Measurements from ENCODE around the gene DNAJC4.

The DNAJC4 gene

GRCh38 chr11:64230171-64230984 is at the start of gene DNAJC4:
Gene DNAJC4 (plus strand): TSS chr11:64230548. CDS start chr11:64230855, 307 bp downstream.
- DNase-seq: peak; percentile 82 to 93

DNA sequence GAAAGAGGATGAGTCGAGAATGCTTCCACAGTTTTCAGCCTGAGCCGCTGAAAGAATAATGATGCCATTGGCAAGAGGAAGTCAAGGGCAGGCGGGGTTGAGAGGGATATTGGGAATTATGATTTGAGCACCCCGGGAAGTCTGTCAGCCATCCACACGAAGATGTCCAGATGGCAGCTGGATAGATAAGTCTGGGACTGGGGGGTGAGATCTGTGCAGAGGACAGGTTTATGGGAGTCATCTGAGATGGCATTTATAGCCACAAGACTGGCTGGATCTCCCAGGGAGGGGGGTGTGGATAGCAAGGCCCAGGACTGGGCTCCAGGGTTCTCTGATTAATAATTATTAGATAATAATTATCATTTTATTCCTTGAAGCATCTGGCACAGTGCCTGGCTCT is 49.5 kb upstream of the DNAJC4 start:
- peak; percentile 89 to 95 for DNase-seq

DNA sequence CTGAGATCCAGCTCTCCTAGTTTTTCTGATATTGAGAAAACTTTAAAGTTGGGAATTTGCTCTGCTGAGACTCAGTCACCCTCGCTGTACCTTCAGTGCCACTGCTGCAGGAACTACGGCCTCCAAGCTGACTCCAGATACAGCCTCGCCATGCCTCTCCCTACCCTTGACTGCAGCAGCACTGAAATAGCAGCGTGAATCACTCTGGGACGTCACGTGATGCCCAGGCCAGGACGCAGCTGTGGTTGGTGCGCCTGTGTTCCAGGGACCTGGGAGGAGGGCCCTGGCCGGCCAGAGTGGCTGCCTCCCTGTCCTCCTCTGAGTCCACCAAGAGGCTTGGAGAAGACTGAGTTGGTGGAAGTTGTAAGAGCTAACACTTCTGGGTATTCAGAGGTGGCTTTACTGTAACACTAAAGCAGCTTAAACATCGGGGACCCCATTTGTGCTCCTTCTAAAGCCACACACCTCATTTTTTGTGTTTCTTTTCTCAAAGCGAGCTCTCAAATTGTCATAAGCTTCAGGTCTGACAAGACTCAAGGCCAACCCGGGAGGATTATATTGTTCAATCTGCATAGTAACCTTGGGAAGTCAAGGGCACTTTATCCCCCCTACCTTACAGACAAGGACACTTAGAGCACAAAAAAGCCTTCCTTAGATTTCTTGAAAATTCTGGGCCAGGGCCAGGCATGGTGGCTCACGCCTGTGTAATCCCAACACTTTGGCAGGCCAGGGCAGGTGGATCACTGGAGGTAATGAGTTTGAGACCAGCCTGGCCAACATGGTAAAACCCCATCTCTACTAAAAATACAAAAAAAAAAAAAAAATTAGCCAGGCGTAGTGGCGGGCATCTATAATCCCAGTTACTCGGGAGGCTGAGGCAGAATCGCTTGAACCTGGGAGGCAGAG is 48.6 kb upstream of the DNAJC4 start:
- peak; percentile 65 to 85 for DNase-seq

- no peak for DNase-seq
Observed at GRCh38 chr11:64183890-64184289, 46.5 kb upstream of the DNAJC4 start.

- peak; percentile 48 to 60 for DNase-seq
Observed at GRCh38 chr11:64185175-64185692, 45.1 kb upstream of the DNAJC4 start.

DNA sequence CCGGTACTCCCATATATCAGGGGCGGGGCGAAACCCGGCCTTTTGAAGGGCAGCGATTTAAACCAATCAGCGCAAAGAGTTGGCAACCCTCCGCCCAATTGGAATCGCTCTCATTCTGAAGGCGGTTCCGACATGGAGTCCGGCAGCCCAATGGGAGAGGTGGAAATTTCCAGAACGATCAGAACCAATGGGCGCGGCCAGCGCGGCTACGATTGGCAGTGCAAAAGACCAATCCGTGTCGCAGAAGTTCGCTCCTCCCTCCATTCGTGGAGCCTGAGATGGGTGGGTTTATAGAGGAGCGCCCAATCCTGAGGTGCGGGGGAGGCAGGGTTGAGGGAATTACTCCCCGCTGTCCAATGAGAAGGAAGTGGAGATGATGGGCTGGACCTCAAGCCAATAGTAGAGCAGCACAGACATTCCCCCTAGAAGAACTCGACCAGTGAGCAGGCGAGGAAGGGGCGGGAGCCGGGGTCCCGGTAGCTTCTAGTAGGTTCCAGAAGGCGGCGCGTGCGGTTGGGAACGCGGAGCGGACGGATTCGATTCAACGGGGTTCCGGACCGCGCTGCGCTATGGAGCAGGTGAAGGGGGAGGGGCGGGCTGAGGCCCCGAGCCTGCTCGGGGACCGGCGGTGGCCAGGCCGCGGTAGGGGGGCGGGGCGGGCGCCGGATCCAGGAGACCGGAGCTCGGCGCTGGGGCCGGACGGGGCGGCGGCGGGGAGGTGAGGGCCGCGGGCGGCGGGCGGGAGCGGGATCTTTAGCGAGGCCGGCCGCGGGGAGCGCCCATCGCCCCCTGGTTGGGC is 44.5 kb upstream of the DNAJC4 start, which contains the start of gene STIP1:
STIP1 (plus strand) TSS at position 479 of the 799 bp plus-strand sequence; CDS start at position 570, 91 bp downstream.
- peak; percentile 100 for DNase-seq

DNA sequence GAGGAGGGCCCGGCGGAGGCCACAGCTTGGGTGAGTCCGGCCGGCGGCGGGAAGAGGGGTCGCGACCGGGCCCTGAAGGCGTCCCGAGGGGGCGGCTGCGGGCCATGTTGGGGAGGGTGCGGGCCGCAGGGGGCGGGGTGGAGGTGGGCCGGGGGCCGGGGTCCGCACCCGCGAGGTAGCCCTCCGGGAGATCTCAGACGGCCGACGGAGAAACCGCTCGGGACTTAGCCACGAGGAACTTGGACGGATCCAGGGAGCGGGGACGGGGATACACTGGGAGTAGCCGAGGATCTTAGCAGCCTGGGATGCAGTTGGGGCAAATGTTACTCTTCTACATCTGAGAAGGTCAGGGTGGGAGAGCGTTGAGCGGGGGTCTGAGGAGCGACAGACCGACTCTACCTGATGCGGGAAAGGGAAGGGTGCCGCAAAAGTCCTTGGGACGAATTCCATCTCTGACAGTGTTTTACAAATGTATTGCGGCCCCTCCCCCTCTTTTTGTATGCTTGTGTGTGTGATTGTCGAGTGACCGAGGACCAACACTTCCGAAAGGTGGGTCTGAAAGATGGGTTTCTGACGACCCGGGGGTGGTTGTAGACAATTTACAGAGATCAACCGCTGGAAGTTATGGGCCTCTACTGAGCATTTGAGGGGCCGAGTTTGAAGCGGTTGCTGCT is 43.7 kb upstream of the DNAJC4 start:
- no peak for DNase-seq

DNA sequence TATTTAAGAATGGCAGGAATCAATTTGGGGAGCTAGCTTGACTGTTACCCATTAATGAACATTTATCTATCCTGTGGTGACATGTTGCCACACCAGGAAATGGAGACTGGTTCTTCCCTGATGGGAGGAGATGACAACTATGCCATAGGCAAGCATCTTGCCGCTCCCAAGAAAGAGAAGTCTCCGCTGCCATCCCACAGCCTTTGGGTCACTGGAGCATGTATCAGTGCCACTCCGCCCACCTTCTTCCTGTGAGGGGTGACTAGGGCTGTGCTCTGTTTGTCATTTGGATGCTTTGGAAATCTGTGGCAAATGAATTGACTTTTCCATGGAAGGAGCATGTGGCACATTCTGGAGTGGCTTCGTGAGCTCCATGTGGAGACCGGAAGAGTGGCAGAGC is 37.9 kb upstream of the DNAJC4 start:
- no peak for DNase-seq

DNA sequence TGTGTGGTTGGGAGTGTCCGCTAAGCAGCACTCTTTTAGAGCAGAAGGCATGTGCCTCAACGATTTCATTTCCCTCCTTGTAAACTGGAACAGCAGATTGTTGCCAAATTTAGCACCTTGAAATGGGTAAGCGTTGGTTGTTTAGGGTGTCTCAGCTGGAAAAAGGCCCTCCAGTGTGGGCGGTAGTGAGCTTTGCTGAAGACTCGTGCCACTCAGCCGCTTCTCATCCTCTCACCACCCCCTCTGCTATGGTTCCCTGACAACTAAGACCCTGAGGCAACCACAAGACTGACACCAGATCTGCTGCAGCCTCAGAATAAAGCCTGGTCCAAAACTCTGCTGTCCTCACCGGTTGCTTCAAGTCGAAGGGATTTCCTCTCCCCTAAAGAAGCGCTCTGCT is 33.7 kb upstream of the DNAJC4 start:
- no peak for DNase-seq

DNA sequence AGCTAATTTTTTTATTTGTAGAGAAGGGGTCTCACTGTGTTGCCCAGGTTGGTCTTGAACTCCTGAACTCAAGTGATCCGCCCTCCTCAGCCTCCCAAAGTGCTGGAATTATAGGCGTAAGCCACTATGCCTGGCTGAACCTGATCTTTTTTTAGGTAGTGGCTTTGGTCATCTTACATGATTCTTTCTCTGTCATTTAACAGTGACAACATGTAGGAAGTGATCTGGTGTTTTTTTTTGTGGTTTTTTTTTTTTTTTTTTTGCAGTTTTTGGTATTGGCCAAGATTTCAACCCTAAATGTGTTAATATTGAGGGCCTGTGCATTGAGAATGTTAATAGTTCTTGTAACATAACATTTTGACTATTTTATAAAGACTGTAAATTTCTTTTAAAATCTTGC is 31.8 kb upstream of the DNAJC4 start:
- DNase-seq: no peak

- no peak for DNase-seq
Observed at GRCh38 chr11:64201543-64201942, 28.8 kb upstream of the DNAJC4 start.

DNA sequence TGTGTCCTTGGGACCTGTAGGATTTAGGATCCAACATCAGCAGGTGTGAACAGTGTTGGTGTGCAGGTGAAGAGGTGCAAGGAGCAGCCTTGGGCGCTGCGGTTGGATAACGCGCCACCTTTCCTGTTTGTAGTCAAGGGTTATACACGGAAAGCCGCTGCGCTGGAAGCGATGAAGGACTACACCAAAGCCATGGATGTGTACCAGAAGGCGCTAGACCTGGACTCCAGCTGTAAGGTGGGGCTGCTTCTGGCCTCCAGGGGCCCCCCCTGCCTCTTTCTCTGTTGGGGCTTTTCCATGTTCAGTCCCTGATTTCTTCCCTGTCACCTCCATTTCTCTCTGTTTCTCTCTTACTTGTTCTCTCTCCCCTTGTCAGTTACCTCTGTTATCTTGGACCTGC is 27.4 kb upstream of the DNAJC4 start:
- DNase-seq: no peak

- DNase-seq: no peak
Observed at GRCh38 chr11:64203421-64204079, 26.8 kb upstream of the DNAJC4 start.

- DNase-seq: no peak
Observed at GRCh38 chr11:64204080-64204440, 26.3 kb upstream of the DNAJC4 start.

GRCh38 chr11:64204464-64204989 is 25.8 kb upstream of the DNAJC4 start:
- DNase-seq: peak; percentile 87 to 96

DNA sequence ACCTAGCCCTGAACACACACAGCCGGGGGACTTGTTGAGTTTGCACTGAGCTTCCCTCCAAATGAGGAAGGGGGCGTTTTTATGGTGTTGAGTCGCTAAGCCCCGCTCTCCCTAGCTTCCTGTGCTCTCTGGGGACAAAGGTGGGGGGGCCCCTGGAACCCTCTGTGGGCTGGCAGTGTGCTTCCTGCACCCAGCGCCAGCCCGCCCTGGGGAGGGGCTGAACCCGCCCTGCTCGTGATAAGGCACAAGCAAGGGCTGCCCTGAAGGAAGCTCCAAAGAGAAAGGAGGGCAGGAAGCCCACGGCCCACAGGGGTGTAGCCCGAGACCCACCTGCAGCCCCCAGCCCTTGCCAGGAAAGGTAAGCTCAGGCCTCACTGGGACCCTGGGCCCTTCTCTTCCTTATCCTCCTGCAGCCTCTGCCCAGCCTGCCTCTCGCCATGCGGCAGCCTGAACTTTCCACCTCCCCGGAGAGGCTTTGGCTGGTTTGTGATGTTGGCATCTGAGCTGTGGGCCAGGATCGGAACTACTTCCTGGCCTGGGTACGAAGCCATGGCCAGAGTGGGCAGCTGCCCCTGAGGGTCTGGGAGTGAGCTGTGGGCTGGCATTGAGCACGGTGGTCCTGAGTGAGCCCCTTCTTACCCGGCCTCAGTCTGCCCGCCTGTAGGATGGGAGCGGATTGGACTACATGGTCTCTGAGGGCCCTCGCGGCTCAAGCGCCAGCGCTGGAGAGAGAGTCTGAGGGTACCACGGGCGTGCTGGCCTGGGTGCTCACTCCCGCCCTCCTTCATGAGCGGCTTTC is 23.7 kb upstream of the DNAJC4 start, which contains the start of gene FERMT3:
FERMT3 (plus strand) TSS at position 265 of the 799 bp plus-strand sequence. CDS start 644 bp downstream, outside the sequence.
- DNase-seq: no peak

GRCh38 chr11:64207256-64208085 is 22.9 kb upstream of the DNAJC4 start:
- DNase-seq: no peak

GRCh38 chr11:64208086-64208795 is 22.1 kb upstream of the DNAJC4 start:
- DNase-seq: no peak
